Neural cell (in vitro differentiated cells): ENCODE measurements around the gene MAP6.
A peak's percentile ranks its signal among the peaks of the same experiment; 100 is the strongest.

Experiments
- CTCF ChIP-seq: fragments of 450-650 bp; IDR thresholded peaks from 2 replicates; pipeline ENCODE4 v1.5.1; 2014; ENCODE audit warnings: antibody characterized with exemption, mild to moderate bottlenecking, moderate library complexity; ENCODE audit not compliant: poor library complexity, severe bottlenecking
- EP300 ChIP-seq: fragments of 450-650 bp; conservative IDR thresholded peaks from 2 replicates; pipeline ENCODE4 v1.6.1; 2014; ENCODE audit warnings: antibody characterized with exemption, mild to moderate bottlenecking, moderate library complexity; ENCODE audit not compliant: poor library complexity, severe bottlenecking
- EZH2 ChIP-seq: fragments of 200-600, 300-800 bp; shearing (Covaris generic), sonication (generic); IDR thresholded peaks from 2 replicates; pipeline ENCODE4 v1.6.1; 2014; ENCODE audit warnings: antibody characterized with exemption, low read length, borderline replicate concordance, mild to moderate bottlenecking; ENCODE audit not compliant: insufficient read depth, poor library complexity, severe bottlenecking
- POLR2AphosphoS5 ChIP-seq: IDR thresholded peaks from 2 replicates; pipeline ENCODE4 v1.6.1; 2012
- SMC3 ChIP-seq: fragments of 450-650 bp; conservative IDR thresholded peaks from 2 replicates; pipeline ENCODE4 v1.6.1; 2014; ENCODE audit warnings: antibody characterized with exemption, mild to moderate bottlenecking, moderate library complexity; ENCODE audit not compliant: poor library complexity
- TF ChIP-seq, protein P1 (sequence below): IDR thresholded peaks from 2 replicates; pipeline ENCODE4 v1.6.1; 2012; ENCODE audit warnings: borderline replicate concordance

GRCh38 chr11:75597636-75598035 is 71.2 kb downstream of the MAP6 start:
- no peak for TF ChIP-seq EZH2
- TF ChIP-seq CTCF: peak; percentile 74
- TF ChIP-seq SMC3: peak; percentile 78
- TF ChIP-seq EP300: no peak
- TF ChIP-seq POLR2AphosphoS5: no peak
- TF ChIP-seq, protein P1, sequence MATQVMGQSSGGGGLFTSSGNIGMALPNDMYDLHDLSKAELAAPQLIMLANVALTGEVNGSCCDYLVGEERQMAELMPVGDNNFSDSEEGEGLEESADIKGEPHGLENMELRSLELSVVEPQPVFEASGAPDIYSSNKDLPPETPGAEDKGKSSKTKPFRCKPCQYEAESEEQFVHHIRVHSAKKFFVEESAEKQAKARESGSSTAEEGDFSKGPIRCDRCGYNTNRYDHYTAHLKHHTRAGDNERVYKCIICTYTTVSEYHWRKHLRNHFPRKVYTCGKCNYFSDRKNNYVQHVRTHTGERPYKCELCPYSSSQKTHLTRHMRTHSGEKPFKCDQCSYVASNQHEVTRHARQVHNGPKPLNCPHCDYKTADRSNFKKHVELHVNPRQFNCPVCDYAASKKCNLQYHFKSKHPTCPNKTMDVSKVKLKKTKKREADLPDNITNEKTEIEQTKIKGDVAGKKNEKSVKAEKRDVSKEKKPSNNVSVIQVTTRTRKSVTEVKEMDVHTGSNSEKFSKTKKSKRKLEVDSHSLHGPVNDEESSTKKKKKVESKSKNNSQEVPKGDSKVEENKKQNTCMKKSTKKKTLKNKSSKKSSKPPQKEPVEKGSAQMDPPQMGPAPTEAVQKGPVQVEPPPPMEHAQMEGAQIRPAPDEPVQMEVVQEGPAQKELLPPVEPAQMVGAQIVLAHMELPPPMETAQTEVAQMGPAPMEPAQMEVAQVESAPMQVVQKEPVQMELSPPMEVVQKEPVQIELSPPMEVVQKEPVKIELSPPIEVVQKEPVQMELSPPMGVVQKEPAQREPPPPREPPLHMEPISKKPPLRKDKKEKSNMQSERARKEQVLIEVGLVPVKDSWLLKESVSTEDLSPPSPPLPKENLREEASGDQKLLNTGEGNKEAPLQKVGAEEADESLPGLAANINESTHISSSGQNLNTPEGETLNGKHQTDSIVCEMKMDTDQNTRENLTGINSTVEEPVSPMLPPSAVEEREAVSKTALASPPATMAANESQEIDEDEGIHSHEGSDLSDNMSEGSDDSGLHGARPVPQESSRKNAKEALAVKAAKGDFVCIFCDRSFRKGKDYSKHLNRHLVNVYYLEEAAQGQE: no peak
